HG03175 (cell line): ENCODE data around the gene APCDD1L.
"Not testable (repeated sequence)": the region's sequence is repeated elsewhere in the genome, so short reads cannot be mapped to it uniquely, and the experiment has no call there.

Experiments
- ATAC-seq: cut with Tn5 transposase; IDR thresholded peaks from one replicate; pipeline ENCODE4 v1.9.1; 2021; ENCODE audit warnings: mild to moderate bottlenecking, moderate library complexity; ENCODE audit not compliant: unreplicated experiment

APCDD1L gene

GRCh38 chr20:58446960-58447265, 68.3 kb downstream of the APCDD1L start:
- no peak for ATAC-seq

DNA sequence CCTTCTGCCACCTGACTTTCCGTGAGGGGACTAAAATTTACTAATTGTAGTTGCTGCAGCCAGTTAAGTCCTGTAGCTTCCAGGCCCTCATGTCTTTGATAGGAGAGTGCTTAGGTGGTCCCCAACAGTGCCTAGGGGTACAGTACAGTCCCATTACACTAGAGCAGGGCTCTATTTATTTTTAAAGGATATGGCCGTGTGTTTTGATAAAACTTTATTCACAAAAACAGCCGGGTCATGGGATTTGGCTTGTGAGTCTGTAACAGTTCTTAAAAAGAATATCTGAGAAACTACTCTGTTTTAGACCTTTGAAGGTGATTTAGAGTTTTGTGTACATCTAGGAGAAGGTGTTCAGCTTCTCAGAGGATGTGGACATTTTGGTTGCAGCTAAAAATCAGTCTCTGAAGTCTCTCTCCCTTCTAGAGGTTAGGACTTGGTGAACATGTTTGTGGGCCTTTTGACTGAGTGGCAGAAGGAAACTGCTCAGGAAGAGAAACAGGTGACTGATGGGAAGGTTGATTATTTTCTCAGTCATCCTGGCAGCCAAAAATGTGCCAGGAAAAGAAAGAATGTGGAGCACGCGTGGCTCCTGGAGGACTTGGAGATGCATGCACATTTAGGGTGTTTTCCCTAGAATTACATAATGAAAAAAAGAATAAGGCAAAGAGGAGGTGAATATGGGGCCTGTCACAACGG, 68.8 kb downstream of the APCDD1L start:
- ATAC-seq: no peak

GRCh38 chr20:58444746-58445255, 70.4 kb downstream of the APCDD1L start:
- ATAC-seq: no peak

- ATAC-seq: no peak
These were observed 73.5 kb downstream of the APCDD1L start for GRCh38 chr20:58441723-58442122.

DNA sequence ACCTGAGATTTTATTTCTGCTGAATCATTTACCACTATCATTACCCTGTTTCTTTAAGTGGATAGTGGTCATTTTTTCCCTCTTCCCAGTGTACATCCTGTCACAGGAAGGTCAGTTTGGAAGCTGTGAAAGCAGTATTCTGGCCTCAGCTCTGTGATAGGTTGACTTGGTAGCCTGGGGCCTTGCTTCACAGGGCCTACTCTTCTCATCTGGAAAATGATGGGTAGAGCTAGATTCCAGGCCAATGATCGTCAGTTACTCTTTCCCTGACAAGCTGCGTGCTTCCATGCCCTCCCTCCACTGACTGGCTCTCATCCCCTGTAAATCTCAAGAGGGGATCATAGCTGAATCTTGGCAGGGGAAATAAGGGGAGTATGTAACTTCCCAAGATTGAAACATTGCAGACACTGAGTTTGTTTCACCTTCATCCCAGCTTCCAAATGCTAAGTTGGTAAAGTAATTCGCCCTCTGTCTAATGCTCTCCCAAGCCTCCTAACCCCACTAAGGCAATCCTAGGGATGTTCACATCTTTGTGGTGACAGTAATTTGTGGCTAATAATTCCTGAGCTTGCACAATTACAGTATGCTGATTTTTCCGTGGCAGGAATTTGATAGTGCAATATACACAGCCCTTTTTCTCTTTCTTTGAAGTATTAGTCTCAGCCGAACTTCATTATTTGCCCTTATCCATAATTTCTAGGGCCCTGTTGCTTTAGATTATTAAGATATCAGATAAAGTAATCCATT, 75.0 kb downstream of the APCDD1L start:
- no peak for ATAC-seq

GRCh38 chr20:58438970-58439808, 76.0 kb downstream of the APCDD1L start:
- no peak for ATAC-seq

DNA sequence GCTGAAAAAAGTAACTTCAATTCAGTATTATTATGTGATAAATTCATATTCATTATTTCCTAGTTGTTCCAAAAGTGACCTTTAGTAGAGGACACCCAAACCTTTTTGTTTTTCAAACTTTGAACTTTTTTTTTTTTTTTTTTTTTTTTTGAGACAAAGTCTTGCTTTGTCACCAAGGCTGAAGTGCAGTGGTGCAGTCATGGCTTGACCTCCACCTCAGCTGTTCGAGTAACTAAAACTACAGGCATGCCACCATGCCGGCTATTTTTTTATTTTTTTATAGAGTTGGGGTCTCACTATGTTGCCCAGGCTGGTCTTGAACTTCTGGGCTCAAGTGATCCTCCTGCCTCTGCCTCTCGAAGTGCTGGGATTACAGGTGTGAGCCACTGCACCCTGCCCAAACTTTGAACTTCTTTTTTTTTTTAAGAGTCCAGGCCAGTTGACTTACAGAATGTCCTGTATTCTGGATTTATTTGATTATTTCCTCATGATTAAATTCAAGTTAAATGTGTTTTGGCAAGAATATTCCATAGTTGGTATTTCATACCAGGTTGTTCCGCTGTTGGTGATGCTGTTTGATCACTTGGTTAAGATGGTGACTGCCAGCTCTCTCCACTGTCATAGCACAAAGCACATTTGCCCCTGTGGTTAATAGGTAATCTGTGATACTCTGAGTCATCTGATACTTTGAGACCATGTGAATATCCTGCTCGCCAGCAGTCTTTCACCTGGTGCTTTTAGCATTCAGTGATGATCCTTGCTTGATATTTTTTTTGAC, 78.1 kb downstream of the APCDD1L start:
- peak; percentile 84 for ATAC-seq

DNA sequence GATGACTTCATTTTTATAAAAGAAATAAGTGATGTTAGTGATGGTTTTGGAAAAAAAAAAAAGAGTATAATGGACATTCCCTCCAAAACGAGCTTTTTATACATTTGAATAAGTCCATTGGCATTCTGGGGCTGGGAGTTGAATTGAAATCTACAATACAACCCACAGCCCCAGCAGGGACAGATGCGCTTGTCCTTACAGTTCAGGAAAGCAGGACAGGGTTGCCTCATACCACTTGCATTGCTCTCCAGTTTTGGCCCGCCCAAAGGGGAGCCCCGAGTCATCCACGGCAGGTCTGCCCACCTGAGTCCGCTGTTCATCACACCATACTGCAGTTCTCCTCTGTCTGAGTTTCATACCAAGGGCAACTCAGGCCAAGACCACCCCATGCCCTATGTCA, 80.0 kb downstream of the APCDD1L start:
- no peak for ATAC-seq

- ATAC-seq: no peak
These were observed 80.9 kb downstream of the APCDD1L start for GRCh38 chr20:58434326-58434725.

- ATAC-seq: no peak
These were observed 81.4 kb downstream of the APCDD1L start for GRCh38 chr20:58433759-58434158.

GRCh38 chr20:58433029-58433647, 82.1 kb downstream of the APCDD1L start:
- ATAC-seq: no peak

DNA sequence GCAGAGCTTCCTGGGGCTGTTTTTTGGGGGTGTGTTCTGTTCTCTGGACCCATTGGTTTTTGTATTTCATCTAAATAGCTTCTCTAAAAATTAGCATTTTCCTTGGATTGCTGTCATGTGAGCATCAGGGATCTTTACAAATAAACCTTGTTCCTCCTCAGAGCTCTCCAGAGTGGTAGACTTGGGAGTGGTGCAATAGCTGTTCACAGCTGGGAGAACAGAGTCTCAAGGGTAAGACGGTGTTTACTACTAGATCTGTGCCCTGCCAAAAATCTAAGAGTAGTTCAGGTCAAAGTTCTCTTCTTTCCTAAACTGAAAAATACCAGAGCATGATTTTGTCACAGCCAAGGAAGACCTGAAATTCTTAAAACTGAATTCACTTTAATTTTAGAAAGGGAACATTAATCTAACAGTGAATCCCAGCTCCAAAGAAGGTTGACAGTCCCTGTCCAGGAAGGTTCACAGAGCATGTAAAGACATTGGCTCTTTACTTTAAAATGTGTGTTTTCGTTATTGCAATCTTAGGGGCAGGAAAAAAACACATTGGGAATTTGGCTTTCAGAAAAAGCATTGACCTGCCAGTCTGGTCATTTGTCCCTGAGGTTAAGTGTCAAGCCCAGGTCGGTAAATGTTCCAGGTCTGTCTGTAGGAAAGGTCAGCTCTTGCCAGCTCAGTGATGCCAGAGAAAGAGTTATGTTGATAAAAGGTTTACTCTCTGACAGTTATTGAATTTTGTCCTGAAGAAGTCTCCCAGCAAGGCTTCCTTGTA, 82.8 kb downstream of the APCDD1L start:
- ATAC-seq: no peak

DNA sequence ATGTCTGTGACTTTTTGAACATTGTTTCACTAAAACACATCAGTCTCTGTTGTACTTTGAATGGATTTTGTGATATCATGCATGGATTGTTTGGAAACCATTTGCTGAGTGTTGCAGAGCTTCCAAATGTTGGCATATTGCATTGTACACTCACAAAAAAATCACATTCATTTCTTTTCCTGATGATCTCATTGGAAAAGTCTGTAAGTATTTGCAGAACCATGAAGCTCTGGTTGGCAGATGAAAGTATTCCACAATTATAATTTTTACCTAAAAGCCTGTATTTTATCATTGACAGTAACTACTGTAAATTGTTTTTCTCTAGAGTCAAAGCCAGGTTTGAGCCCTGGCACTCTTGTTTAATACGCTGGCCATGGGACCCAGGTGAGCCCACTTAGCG, 84.1 kb downstream of the APCDD1L start:
- no peak for ATAC-seq

GRCh38 chr20:58429303-58429702, 85.9 kb downstream of the APCDD1L start:
- ATAC-seq: no peak

GRCh38 chr20:58428364-58428763, 86.8 kb downstream of the APCDD1L start:
- ATAC-seq: no peak

DNA sequence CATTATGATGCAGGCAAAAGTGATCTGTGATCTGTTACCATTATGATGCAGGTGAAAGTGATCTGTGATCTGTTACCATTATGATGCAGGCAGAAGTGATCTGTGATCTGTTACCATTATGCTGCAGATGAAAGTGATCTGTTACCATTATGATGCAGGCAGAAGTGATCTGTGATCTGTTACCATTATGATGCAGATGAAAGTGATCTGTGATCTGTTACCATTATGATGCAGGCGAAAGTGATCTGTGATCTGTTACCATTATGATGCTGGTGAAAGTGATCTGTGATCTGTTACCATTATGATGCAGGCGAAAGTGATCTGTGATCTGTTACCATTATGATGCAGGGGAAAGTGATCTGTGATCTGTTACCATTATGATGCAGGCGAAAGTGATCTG, 87.6 kb downstream of the APCDD1L start:
- ATAC-seq: not testable (repeated sequence)

GRCh38 chr20:58424218-58424969, 90.8 kb downstream of the APCDD1L start:
- ATAC-seq: no peak

GRCh38 chr20:58421497-58421850, 93.7 kb downstream of the APCDD1L start:
- ATAC-seq: no peak
